GM21737 (cell line): ENCODE results near the gene POLR1E.

ENCODE experiments used
- ATAC-seq: cut with Tn5 transposase; IDR thresholded peaks from one replicate; pipeline ENCODE4 v1.9.1; 2021; ENCODE audit warnings: mild to moderate bottlenecking, moderate library complexity; ENCODE audit not compliant: unreplicated experiment

POLR1E gene

GRCh38 chr9:37485389-37486255 lies at the start of gene POLR1E:
Gene POLR1E, plus strand, starts transcription at chr9:37485948. Its CDS starts 100 bp downstream, at chr9:37486048.
- ATAC-seq = peak; percentile 95

GRCh38 chr9:37436540-37436939 lies 49.2 kb upstream of the POLR1E start:
- ATAC-seq = no peak

GRCh38 chr9:37437010-37437409 lies 48.7 kb upstream of the POLR1E start:
- no peak for ATAC-seq

- no peak for ATAC-seq
Measured at GRCh38 chr9:37437621-37438020, 48.1 kb upstream of the POLR1E start.

GRCh38 chr9:37438359-37438758 lies 47.4 kb upstream of the POLR1E start:
- ATAC-seq = no peak

- no peak for ATAC-seq
Measured at GRCh38 chr9:37441776-37442370, 43.9 kb upstream of the POLR1E start.

GRCh38 chr9:37442556-37442955 lies 43.2 kb upstream of the POLR1E start:
- no peak for ATAC-seq

GRCh38 chr9:37443566-37443965 lies 42.2 kb upstream of the POLR1E start:
- ATAC-seq = no peak

GRCh38 chr9:37444890-37445289 lies 40.9 kb upstream of the POLR1E start:
- ATAC-seq = no peak

- ATAC-seq = no peak
Measured at GRCh38 chr9:37445832-37446231, 39.9 kb upstream of the POLR1E start.

- ATAC-seq = no peak
Measured at GRCh38 chr9:37446401-37446800, 39.3 kb upstream of the POLR1E start.

- no peak for ATAC-seq
Measured at GRCh38 chr9:37447111-37447510, 38.6 kb upstream of the POLR1E start.

- no peak for ATAC-seq
Measured at GRCh38 chr9:37449862-37450632, 35.7 kb upstream of the POLR1E start.

GRCh38 chr9:37451628-37452027 lies 34.1 kb upstream of the POLR1E start:
- ATAC-seq = no peak

- no peak for ATAC-seq
Measured at GRCh38 chr9:37452611-37453010, 33.1 kb upstream of the POLR1E start.

- ATAC-seq = no peak
Measured at GRCh38 chr9:37453827-37454226, 31.9 kb upstream of the POLR1E start.

GRCh38 chr9:37454238-37454637 lies 31.5 kb upstream of the POLR1E start:
- no peak for ATAC-seq

- no peak for ATAC-seq
Measured at GRCh38 chr9:37455884-37456647, 29.7 kb upstream of the POLR1E start.

- ATAC-seq = no peak
Measured at GRCh38 chr9:37456817-37457216, 28.9 kb upstream of the POLR1E start.

GRCh38 chr9:37464006-37464405 lies 21.7 kb upstream of the POLR1E start:
- no peak for ATAC-seq
